PC-3 (cell line): ENCODE results near the gene SLCO2A1. TPM values are rescaled to one million over a fixed set of nuclear protein-coding genes. Genes with fewer than 3 reads are reported as not detected.

Source experiments
- ATAC-seq: fragments of 200-7000 bp; cut with Tn5 transposase; 2 replicates; pipeline ENCODE4 v1.9.1; 2020; ENCODE audit warnings: mild to moderate bottlenecking, moderate library complexity
- BruUV-seq: library from RNA; stranded (reverse); fragments of 400-500 nt; replicated peaks from 2 replicates; lab custom pipeline; 2021; lab: Mats Ljungman, UMichigan
- CTCF ChIA-PET: fragments of 300-600 bp; sonication (Branson Sonifier 250); formaldehyde crosslinking; loops from one replicate; lab custom pipeline; 2022; ENCODE audit warnings: antibody characterized with exemption; lab: Charles Lee
- POLR2A ChIA-PET: fragments of 300-600 bp; sonication (Branson Sonifier 250); formaldehyde crosslinking; loops from one replicate; lab custom pipeline; 2022; ENCODE audit warnings: antibody characterized with exemption; ENCODE audit not compliant: unreplicated experiment; lab: Charles Lee
- DNase-seq: peaks from one replicate; pipeline ENCODE4 v3.0.0-alpha.2; 2015
- H2AFZ ChIP-seq: fragments of 300-600 bp; sonication (generic); 2 replicates; pipeline ENCODE4 v1.6.0; 2016; ENCODE audit warnings: antibody characterized with exemption, low read length
- H3F3A ChIP-seq: fragments of 300-600 bp; sonication (generic); one replicate; pipeline ENCODE4 v1.6.0; 2017; ENCODE audit warnings: antibody characterized with exemption, low read length, control low read depth, mild to moderate bottlenecking; ENCODE audit not compliant: unreplicated experiment
- H3K27ac ChIP-seq: fragments of 300-600 bp; sonication (generic); 2 replicates; pipeline ENCODE4 v1.5.1; 2016; ENCODE audit warnings: mild to moderate bottlenecking, low read length
- H3K27me3 ChIP-seq: fragments of 300-600 bp; sonication (generic); 2 replicates; pipeline ENCODE4 v1.6.1; 2016; ENCODE audit warnings: low read length, mixed read lengths
- H3K36me3 ChIP-seq: fragments of 300-600 bp; sonication (generic); 2 replicates; pipeline ENCODE4 v1.6.1; 2016; ENCODE audit warnings: low read depth, mixed run types, low read length, mixed read lengths
- H3K4me1 ChIP-seq: fragments of 300-600 bp; sonication (generic); 2 replicates; pipeline ENCODE4 v1.5.1; 2016; ENCODE audit warnings: low read length; ENCODE audit not compliant: insufficient read depth
- H3K4me2 ChIP-seq: fragments of 300-600 bp; sonication (generic); 2 replicates; pipeline ENCODE4 v1.6.0; 2016; ENCODE audit warnings: low read length
- H3K4me3 ChIP-seq: fragments of 300-600 bp; sonication (generic); 2 replicates; pipeline ENCODE4 v1.5.1; 2016; ENCODE audit warnings: mild to moderate bottlenecking, low read length, mixed read lengths
- H3K79me2 ChIP-seq: fragments of 300-600 bp; sonication (generic); 2 replicates; pipeline ENCODE4 v1.6.1; 2017; ENCODE audit warnings: low read length, mixed read lengths
- H3K9ac ChIP-seq: fragments of 300-600 bp; sonication (generic); 2 replicates; pipeline ENCODE4 v1.6.0; 2016; ENCODE audit warnings: mild to moderate bottlenecking, low read length
- H3K9me2 ChIP-seq: fragments of 300-600 bp; sonication (generic); replicated peaks from 2 replicates; pipeline ENCODE4 v1.6.1; 2016; ENCODE audit warnings: mixed run types, low read length, mixed read lengths
- H3K9me3 ChIP-seq: fragments of 300-600 bp; sonication (generic); 2 replicates; pipeline ENCODE4 v1.6.1; 2016; ENCODE audit warnings: low read length, mixed read lengths
- H4K20me1 ChIP-seq: fragments of 300-600 bp; sonication (generic); 2 replicates; pipeline ENCODE4 v1.6.1; 2016; ENCODE audit warnings: low read length, mixed read lengths
- CTCF ChIP-seq: fragments of 300-600 bp; sonication (generic); conservative IDR thresholded peaks from 2 replicates; pipeline ENCODE4 v1.5.1; 2017; ENCODE audit warnings: antibody characterized with exemption, low read depth, mild to moderate bottlenecking, low read length
- EZH2 ChIP-seq: fragments of 300-600 bp; sonication (generic); IDR thresholded peaks from one replicate; pipeline ENCODE4 v1.6.1; 2017; ENCODE audit warnings: antibody characterized with exemption, mild to moderate bottlenecking, low read length; ENCODE audit not compliant: unreplicated experiment
- EZH2phosphoT487 ChIP-seq: fragments of 300-600 bp; sonication (generic); IDR thresholded peaks from 2 replicates; pipeline ENCODE4 v1.6.1; 2018; ENCODE audit warnings: mild to moderate bottlenecking, antibody characterized with exemption, low read length, borderline replicate concordance
- intact Hi-C: fragments of 100-400 bp; cut with micrococcal nuclease; formaldehyde crosslinking; loops from 2 replicates; pipeline ENCODE4 v1.9.0; 2023
- total RNA-seq: library from RNA; depleted of rRNA; stranded (reverse); fragments of >200 nt; gene quantifications from 2 replicates; pipeline ENCODE4 v1.2.3, GENCODE V29; 2014

Gene SLCO2A1
- total RNA-seq, 1 experiment from 2014 or later, result not detected

- intact Hi-C loops, result no loop called here
- Histone ChIP-seq H3K4me1 (peaks cover 4% of the 10 kb centered on the region; the same call in 1 of the 2 replicates), H3K9me3 (no peaks in the 10 kb centered on the region), H3F3A (no peaks in the 10 kb centered on the region), H3K79me2 (no peaks in the 10 kb centered on the region), H3K4me2 (no peak overlapping the region), H3K36me3 (no peaks in the 10 kb centered on the region), H3K9ac (no peak overlapping the region), H4K20me1 (no peaks in the 10 kb centered on the region), H3K27ac (no peak overlapping the region), H3K27me3 (peaks cover 4% of the 10 kb centered on the region), H2AFZ (no peak overlapping the region), H3K4me3 (no peak overlapping the region), H3K9me2 (no peaks in the 10 kb centered on the region)
- POLR2A ChIA-PET, result no interaction called here
- DNase-seq, result no peak
- ATAC-seq, result no peak
- CTCF ChIA-PET, result no interaction called here
- TF ChIP-seq CTCF (no peak), EZH2 (no peak), EZH2phosphoT487 (no peak)
- BruUV-seq, result no TSS peak
These were observed 137.9 kb downstream of the SLCO2A1 start for GRCh38 chr3:133891662-133892378.

- BruUV-seq, result no TSS peak
- Histone ChIP-seq H3K9me2 (no peaks in the 10 kb centered on the region), H2AFZ (no peak overlapping the region), H3K36me3 (no peaks in the 10 kb centered on the region), H3F3A (no peaks in the 10 kb centered on the region), H3K79me2 (no peaks in the 10 kb centered on the region), H3K27ac (no peak overlapping the region), H3K4me1 (peaks cover 4% of the 10 kb centered on the region; the same call in 1 of the 2 replicates), H3K9ac (no peak overlapping the region), H3K27me3 (no peaks in the 10 kb centered on the region), H4K20me1 (no peaks in the 10 kb centered on the region), H3K4me2 (no peak overlapping the region), H3K9me3 (no peaks in the 10 kb centered on the region), H3K4me3 (no peak overlapping the region)
- POLR2A ChIA-PET, result no interaction called here
- ATAC-seq, result no peak
- DNase-seq, result no peak
- intact Hi-C loops, result no loop called here
- CTCF ChIA-PET, result no interaction called here
- TF ChIP-seq EZH2 (no peak), EZH2phosphoT487 (no peak), CTCF (no peak)
These were observed 138.6 kb downstream of the SLCO2A1 start for GRCh38 chr3:133890972-133891644.

- Histone ChIP-seq H4K20me1 (no peaks in the 10 kb centered on the region), H3K27me3 (no peaks in the 10 kb centered on the region), H2AFZ (no peak overlapping the region), H3K9me3 (no peaks in the 10 kb centered on the region), H3K9me2 (no peaks in the 10 kb centered on the region), H3K4me2 (no peak overlapping the region), H3K4me1 (peaks cover 4% of the 10 kb centered on the region; the same call in 1 of the 2 replicates), H3F3A (no peaks in the 10 kb centered on the region), H3K27ac (no peak overlapping the region), H3K36me3 (no peaks in the 10 kb centered on the region), H3K4me3 (no peak overlapping the region), H3K9ac (no peak overlapping the region), H3K79me2 (no peaks in the 10 kb centered on the region)
- ChIA-PET CTCF (no interaction called here), POLR2A (no interaction called here)
- intact Hi-C loops, result no loop called here
- TF ChIP-seq EZH2phosphoT487 (no peak), EZH2 (no peak), CTCF (no peak)
- BruUV-seq, result no TSS peak
- DNase-seq (no peak), ATAC-seq (no peak)
These were observed 139.7 kb downstream of the SLCO2A1 start for GRCh38 chr3:133890037-133890436.
